Fibroblast of pulmonary artery (primary cell): Measurements from ENCODE around the gene CPB2.

Experiments
- DNase-seq: peaks from one replicate; pipeline ENCODE4 v3.0.0-alpha.2; 2010; ENCODE audit warnings: low read depth
- H3K4me3 ChIP-seq: replicated peaks from 2 replicates; pipeline ENCODE4 v1.5.1; 2011; ENCODE audit warnings: low read depth, mild to moderate bottlenecking, control low read depth, low read length, moderate library complexity
- CTCF ChIP-seq: IDR thresholded peaks from 2 replicates; pipeline ENCODE4 v1.5.1; 2011; ENCODE audit warnings: mild to moderate bottlenecking, control low read depth, low read length, inconsistent platforms; ENCODE audit errors: missing control alignments

Gene CPB2

GRCh38 chr13:46008631-46009030 is 96.2 kb downstream of the CPB2 start:
- no peak overlapping the region for H3K4me3 ChIP-seq
- TF ChIP-seq CTCF = no peak
- no peak for DNase-seq

- TF ChIP-seq CTCF = no peak
- no peak overlapping the region for H3K4me3 ChIP-seq
- no peak for DNase-seq
Measured at GRCh38 chr13:46006688-46007452, 98.0 kb downstream of the CPB2 start.

GRCh38 chr13:46004491-46004890 is 100.3 kb downstream of the CPB2 start:
- TF ChIP-seq CTCF = no peak
- no peak for DNase-seq
- no peak overlapping the region for H3K4me3 ChIP-seq
